ENCODE data around the gene SPTBN4.

Gene SPTBN4

DNA sequence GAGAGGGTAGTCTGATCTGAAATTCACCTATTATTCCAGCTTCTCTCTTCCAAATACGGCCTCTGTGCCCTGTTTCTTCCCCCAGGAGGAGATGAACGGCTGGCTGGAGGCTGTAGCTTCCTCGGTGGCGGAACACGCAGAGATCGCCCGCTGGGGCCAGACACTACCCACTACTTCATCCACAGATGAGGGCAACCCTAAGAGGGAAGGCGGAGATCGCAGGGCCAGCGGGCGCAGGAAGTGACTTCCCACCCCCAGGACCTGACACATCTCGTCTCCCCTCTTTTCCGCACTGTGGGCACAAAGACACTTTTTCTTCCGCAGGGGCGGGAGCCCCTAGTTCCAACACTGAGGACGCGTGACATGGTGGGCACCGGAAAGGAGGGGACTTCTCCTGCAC lies 108.5 kb downstream of the SPTBN4 start:
- peak overlapping the region; percentile 11 for H2BK12ac ChIP-seq (ENCODE audit: low read length)
- H3K23ac ChIP-seq (ENCODE audit: low read length), result no peak overlapping the region
- H2BK120ac ChIP-seq (ENCODE audit: insufficient read depth, low read length, poor library complexity), result no peak overlapping the region
- H4K8ac ChIP-seq (ENCODE audit: low read depth, low read length), result peak overlapping the region; percentile 32
- H3K9me3 ChIP-seq (ENCODE audit: insufficient read depth, low read depth, low read length), result peaks cover 2% of the 10 kb centered on the region
- no peak overlapping the region for H2AFZ ChIP-seq (ENCODE audit: insufficient read depth, low read length, poor library complexity)
- H3K4ac ChIP-seq (ENCODE audit: low read depth, low read length), result no peak overlapping the region
- no peak overlapping the region for H3K4me2 ChIP-seq (ENCODE audit: low read length)
- no peak overlapping the region for H3K27ac ChIP-seq (ENCODE audit: low read depth, low read length)
- H3K9ac ChIP-seq (ENCODE audit: low read length), result no peak overlapping the region
- H4K91ac ChIP-seq (ENCODE audit: low read depth, low read length), result peak overlapping the region; percentile 79
- peaks cover 9 to 14% of the 10 kb centered on the region in 2 experiments for H3K36me3 ChIP-seq (ENCODE audit: control insufficient read depth in 1 of 2, insufficient read depth in 2 of 2, low read length in 2 of 2)
- no peaks in the 10 kb centered on the region for H3K79me2 ChIP-seq (ENCODE audit: control insufficient read depth, insufficient read depth, low read length, poor library complexity)
- H3K4me3 ChIP-seq (ENCODE audit: low read depth, low read length), result no peak overlapping the region
- peak overlapping the region; percentile 16 for H3K14ac ChIP-seq (ENCODE audit: low read length)
- H3K79me1 ChIP-seq (ENCODE audit: low read length), result peaks cover 9% of the 10 kb centered on the region
- H3K27me3 ChIP-seq (ENCODE audit: insufficient read depth, low read length), result no peaks in the 10 kb centered on the region
- H3K4me1 ChIP-seq (ENCODE audit: control insufficient read depth in 1 of 2, insufficient read depth in 2 of 2, low read length in 2 of 2), result peaks cover 3 to 14% of the 10 kb centered on the region in 2 experiments
- H4K12ac ChIP-seq (ENCODE audit: low read depth, low read length), result no peak overlapping the region
- peak overlapping the region; percentile 9 for H2AK5ac ChIP-seq (ENCODE audit: low read length)
- DNase-seq, result no peak
- no peak overlapping the region for H2BK5ac ChIP-seq (ENCODE audit: low read depth, low read length, poor library complexity)
- H3K18ac ChIP-seq (ENCODE audit: low read length), result no peak overlapping the region
- no CpG with 5 or more reads among the region's 18 CpGs for WGBS (ENCODE audit: extremely low coverage, insufficient coverage, insufficient read length)

DNA sequence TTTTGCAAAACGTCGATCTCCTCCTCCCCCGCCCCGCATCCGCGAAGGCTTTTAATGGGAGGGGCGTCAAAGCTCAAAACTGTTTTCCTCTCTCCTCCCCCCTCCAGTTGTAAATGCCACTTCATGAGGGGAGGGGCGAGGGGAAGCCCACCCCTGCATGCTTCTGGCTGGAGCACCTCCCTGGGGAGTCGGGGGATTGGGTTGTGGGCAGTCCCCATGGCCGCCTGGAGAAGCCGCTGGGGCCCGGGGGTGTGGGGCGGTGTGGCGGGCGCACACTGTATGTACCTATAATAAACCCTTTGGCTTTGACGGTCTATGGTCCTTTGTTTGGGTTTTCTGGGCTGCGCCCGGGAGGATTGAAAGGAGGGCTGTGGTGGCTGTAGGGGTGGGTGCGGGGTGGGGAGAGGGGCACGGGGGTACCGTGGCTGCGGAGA lies 109.4 kb downstream of the SPTBN4 start:
- Histone ChIP-seq H4K91ac (ENCODE audit: low read depth, low read length) (peak overlapping the region; percentile 79), H3K4me2 (ENCODE audit: low read length) (peak overlapping the region; percentile 61), H3K4me1 (ENCODE audit: control insufficient read depth in 1 of 2, insufficient read depth in 2 of 2, low read length in 2 of 2) (peaks cover 3 to 12% of the 10 kb centered on the region in 2 experiments), H4K8ac (ENCODE audit: low read depth, low read length) (peak overlapping the region; percentile 92), H3K27me3 (ENCODE audit: insufficient read depth, low read length) (no peaks in the 10 kb centered on the region), H4K12ac (ENCODE audit: low read depth, low read length) (peak overlapping the region; percentile 96), H2AK5ac (ENCODE audit: low read length) (peak overlapping the region; percentile 62), H3K14ac (ENCODE audit: low read length) (peak overlapping the region; percentile 36), H3K18ac (ENCODE audit: low read length) (peak overlapping the region; percentile 79), H3K27ac (ENCODE audit: low read depth, low read length) (no peak overlapping the region), H3K4ac (ENCODE audit: low read depth, low read length) (no peak overlapping the region), H3K9me3 (ENCODE audit: insufficient read depth, low read depth, low read length) (peaks cover 3% of the 10 kb centered on the region), H3K79me2 (ENCODE audit: control insufficient read depth, insufficient read depth, low read length, poor library complexity) (no peaks in the 10 kb centered on the region), H2BK12ac (ENCODE audit: low read length) (no peak overlapping the region), H3K9ac (ENCODE audit: low read length) (no peak overlapping the region), H2AFZ (ENCODE audit: insufficient read depth, low read length, poor library complexity) (peak overlapping the region; percentile 93), H3K23ac (ENCODE audit: low read length) (no peak overlapping the region), H3K36me3 (ENCODE audit: control insufficient read depth in 1 of 2, insufficient read depth in 2 of 2, low read length in 2 of 2) (peaks cover 15 to 18% of the 10 kb centered on the region in 2 experiments), H3K4me3 (ENCODE audit: low read depth, low read length) (no peak overlapping the region), H2BK120ac (ENCODE audit: insufficient read depth, low read length, poor library complexity) (peak overlapping the region; percentile 75), H3K79me1 (ENCODE audit: low read length) (peaks cover 8% of the 10 kb centered on the region), H2BK5ac (ENCODE audit: low read depth, low read length, poor library complexity) (peak overlapping the region; percentile 10)
- DNase-seq, result no peak
- WGBS (ENCODE audit: extremely low coverage, insufficient coverage, insufficient read length), result no CpG with 5 or more reads among the region's 22 CpGs

DNA sequence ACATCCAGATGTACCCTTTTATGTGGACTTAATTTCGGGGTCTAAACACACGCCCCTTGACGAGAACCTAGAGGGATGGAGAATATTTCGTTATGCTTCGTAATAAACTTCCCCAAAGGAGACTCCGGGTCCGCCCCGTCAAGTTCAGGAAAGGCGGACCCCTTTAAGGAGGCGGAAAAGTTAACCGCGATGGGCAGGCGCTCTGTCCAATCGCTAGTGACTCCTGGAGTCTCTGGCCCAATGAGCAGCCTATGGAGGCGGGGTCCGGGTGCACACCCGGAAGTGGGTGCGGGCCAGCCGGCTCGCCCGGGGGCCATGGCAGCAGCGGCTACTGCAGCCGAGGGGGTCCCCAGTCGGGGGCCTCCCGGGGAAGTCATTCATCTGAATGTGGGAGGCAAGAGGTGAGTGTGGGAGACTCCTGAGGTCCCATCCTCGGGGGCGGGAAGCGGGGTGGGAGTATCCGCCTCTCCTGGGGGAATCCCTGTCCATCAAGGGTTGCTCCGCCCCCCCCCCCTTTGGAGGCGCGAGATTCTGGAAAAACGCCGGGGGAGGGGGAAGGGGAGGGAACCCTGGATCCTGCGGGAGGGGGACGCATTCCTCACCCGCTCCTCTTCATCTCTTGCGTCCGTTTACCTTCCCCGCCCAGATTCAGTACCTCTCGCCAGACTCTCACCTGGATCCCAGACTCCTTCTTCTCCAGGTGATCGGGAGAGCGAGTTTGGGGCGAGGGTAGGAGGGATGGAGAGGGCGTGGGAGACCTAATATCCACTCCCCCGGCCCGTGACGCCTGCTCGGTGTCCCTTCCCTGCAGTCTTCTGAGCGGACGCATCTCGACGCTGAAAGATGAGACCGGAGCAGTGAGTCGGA lies 110.0 kb downstream of the SPTBN4 start, which contains the start of gene SHKBP1:
Gene SHKBP1, plus strand, starts transcription at position 289 of the 867 bp plus-strand sequence. Its CDS starts 27 bp downstream, at position 316.
- WGBS (ENCODE audit: extremely low coverage, insufficient coverage, insufficient read length), result no CpG with 5 or more reads among the region's 55 CpGs
- peak within 1 kb of the TSS; percentile 62 for H2AK5ac ChIP-seq (ENCODE audit: low read length)
- peak within 1 kb of the TSS; percentile 75 for H2BK120ac ChIP-seq (ENCODE audit: insufficient read depth, low read length, poor library complexity)
- H4K12ac ChIP-seq (ENCODE audit: low read depth, low read length), result peak within 1 kb of the TSS; percentile 96
- no peaks in the 10 kb centered on the region for H3K27me3 ChIP-seq (ENCODE audit: insufficient read depth, low read length)
- H4K91ac ChIP-seq (ENCODE audit: low read depth, low read length), result peak within 1 kb of the TSS; percentile 79
- peak within 1 kb of the TSS; percentile 52 for H2BK12ac ChIP-seq (ENCODE audit: low read length)
- H3K14ac ChIP-seq (ENCODE audit: low read length), result peak within 1 kb of the TSS; percentile 58
- H3K23ac ChIP-seq (ENCODE audit: low read length), result no peak within 1 kb of the TSS
- peak within 1 kb of the TSS; percentile 93 for H2AFZ ChIP-seq (ENCODE audit: insufficient read depth, low read length, poor library complexity)
- H3K79me1 ChIP-seq (ENCODE audit: low read length), result peaks cover 8% of the 10 kb centered on the region
- H3K36me3 ChIP-seq (ENCODE audit: control insufficient read depth in 1 of 2, insufficient read depth in 2 of 2, low read length in 2 of 2), result peaks cover 19 to 21% of the 10 kb centered on the region in 2 experiments
- DNase-seq, result peak; percentile 92 to 98
- peak within 1 kb of the TSS; percentile 78 for H3K4me3 ChIP-seq (ENCODE audit: low read depth, low read length)
- H3K4me1 ChIP-seq (ENCODE audit: control insufficient read depth in 1 of 2, insufficient read depth in 2 of 2, low read length in 2 of 2), result peaks cover 3 to 12% of the 10 kb centered on the region in 2 experiments
- H3K9me3 ChIP-seq (ENCODE audit: insufficient read depth, low read depth, low read length), result peaks cover 2% of the 10 kb centered on the region
- peak within 1 kb of the TSS; percentile 81 for H3K4ac ChIP-seq (ENCODE audit: low read depth, low read length)
- no peak within 1 kb of the TSS for H3K27ac ChIP-seq (ENCODE audit: low read depth, low read length)
- H3K4me2 ChIP-seq (ENCODE audit: low read length), result peak within 1 kb of the TSS; percentile 83
- peak within 1 kb of the TSS; percentile 79 for H3K18ac ChIP-seq (ENCODE audit: low read length)
- H2BK5ac ChIP-seq (ENCODE audit: low read depth, low read length, poor library complexity), result peak within 1 kb of the TSS; percentile 37
- H3K79me2 ChIP-seq (ENCODE audit: control insufficient read depth, insufficient read depth, low read length, poor library complexity), result no peaks in the 10 kb centered on the region
- peak within 1 kb of the TSS; percentile 92 for H4K8ac ChIP-seq (ENCODE audit: low read depth, low read length)
- H3K9ac ChIP-seq (ENCODE audit: low read length), result peak within 1 kb of the TSS; percentile 55

DNA sequence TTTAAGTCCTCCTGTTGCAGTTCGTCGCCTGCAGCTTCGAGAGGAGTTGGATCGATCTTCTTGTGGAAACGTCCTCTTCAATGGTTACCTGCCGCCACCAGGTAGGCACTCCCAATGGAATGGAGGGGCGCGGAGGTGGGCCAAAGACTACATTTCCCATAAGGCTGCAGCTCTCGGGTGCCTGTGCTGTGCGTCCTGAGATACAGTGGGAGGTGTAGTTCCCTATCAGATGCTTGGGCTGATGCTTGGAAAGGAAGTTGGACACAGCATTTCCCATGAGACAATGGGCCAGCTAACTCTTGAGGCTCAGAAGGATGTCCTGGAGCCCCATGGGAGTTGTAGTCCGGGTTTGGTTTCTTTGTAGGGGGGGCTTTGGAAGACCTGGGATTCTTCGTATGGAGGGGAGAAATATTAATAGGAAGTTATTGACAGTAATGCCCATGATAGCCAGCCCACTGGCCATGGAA lies 111.7 kb downstream of the SPTBN4 start:
- Histone ChIP-seq H4K12ac (ENCODE audit: low read depth, low read length) (no peak overlapping the region), H2BK120ac (ENCODE audit: insufficient read depth, low read length, poor library complexity) (no peak overlapping the region), H3K4ac (ENCODE audit: low read depth, low read length) (no peak overlapping the region), H2BK12ac (ENCODE audit: low read length) (no peak overlapping the region), H3K4me2 (ENCODE audit: low read length) (no peak overlapping the region), H2AK5ac (ENCODE audit: low read length) (no peak overlapping the region), H3K4me1 (ENCODE audit: control insufficient read depth in 1 of 2, insufficient read depth in 2 of 2, low read length in 2 of 2) (peaks cover 3 to 12% of the 10 kb centered on the region in 2 experiments), H3K79me1 (ENCODE audit: low read length) (peaks cover 8% of the 10 kb centered on the region), H3K27me3 (ENCODE audit: insufficient read depth, low read length) (no peaks in the 10 kb centered on the region), H2AFZ (ENCODE audit: insufficient read depth, low read length, poor library complexity) (no peak overlapping the region), H3K23ac (ENCODE audit: low read length) (no peak overlapping the region), H3K4me3 (ENCODE audit: low read depth, low read length) (no peak overlapping the region), H4K91ac (ENCODE audit: low read depth, low read length) (no peak overlapping the region), H3K14ac (ENCODE audit: low read length) (no peak overlapping the region), H3K36me3 (ENCODE audit: control insufficient read depth in 1 of 2, insufficient read depth in 2 of 2, low read length in 2 of 2) (peaks cover 30 to 32% of the 10 kb centered on the region in 2 experiments), H3K9ac (ENCODE audit: low read length) (no peak overlapping the region), H3K79me2 (ENCODE audit: control insufficient read depth, insufficient read depth, low read length, poor library complexity) (no peaks in the 10 kb centered on the region), H3K9me3 (ENCODE audit: insufficient read depth, low read depth, low read length) (peaks cover 2% of the 10 kb centered on the region), H4K8ac (ENCODE audit: low read depth, low read length) (no peak overlapping the region), H3K27ac (ENCODE audit: low read depth, low read length) (no peak overlapping the region), H3K18ac (ENCODE audit: low read length) (no peak overlapping the region), H2BK5ac (ENCODE audit: low read depth, low read length, poor library complexity) (no peak overlapping the region)
- WGBS (ENCODE audit: extremely low coverage, insufficient coverage, insufficient read length), result no CpG with 5 or more reads among the region's 12 CpGs
- no peak for DNase-seq

Data from trophoblast cell (in vitro differentiated cells and primary cell).